Measurements from ENCODE around the gene SLC13A3. TPM values are rescaled to one million over a fixed set of nuclear protein-coding genes. Genes with fewer than 3 reads are reported as not detected.

Gene SLC13A3
- total RNA-seq, 1 experiment from 2014 or later = 17.5 TPM

GRCh38 chr20:46698788-46699187 is 47.5 kb upstream of the SLC13A3 start:
- Mint-ChIP-seq H3K9me3 (peaks cover 0 to 2% of the 10 kb centered on the region in 2 experiments), H3K27ac (no peak overlapping the region), H3K27me3 (ENCODE audit: low read depth) (no peaks in the 10 kb centered on the region), H3K36me3 (ENCODE audit: insufficient read depth in 1 of 3, low read depth in 3 of 3) (no peaks in the 10 kb centered on the region; a peak in 1 of 7 replicates), H3K4me3 (no peak overlapping the region; a peak in 1 of 5 replicates), H3K4me1 (peaks cover 29 to 52% of the 10 kb centered on the region in 2 experiments)
- H3K9ac ChIP-seq (ENCODE audit: extremely low read depth, insufficient read length, low read length) = no peak overlapping the region
- no peak overlapping the region for H2BK120ac ChIP-seq (ENCODE audit: low read depth, low read length, poor library complexity, severe bottlenecking)
- H3T11ph ChIP-seq (ENCODE audit: low read length) = no peak overlapping the region
- H3K56ac ChIP-seq (ENCODE audit: insufficient read length, low read depth, low read length) = no peak overlapping the region
- no peak overlapping the region for H3K18ac ChIP-seq (ENCODE audit: insufficient read length, low read depth, low read length)
- no peaks in the 10 kb centered on the region for H3K27me3 ChIP-seq (ENCODE audit: insufficient read depth, low read length)
- H4K8ac ChIP-seq (replicated peaks; ENCODE audit: insufficient read length, low read depth, low read length) = no peak overlapping the region
- no peak overlapping the region for H2AFZ ChIP-seq (ENCODE audit: low read length)
- no peak overlapping the region for H3K23ac ChIP-seq (ENCODE audit: insufficient read length, low read depth, low read length)
- H3K14ac ChIP-seq (ENCODE audit: insufficient read depth, low read length) = no peak overlapping the region
- no peaks in the 10 kb centered on the region for H3K23me2 ChIP-seq (ENCODE audit: insufficient read length, low read depth, low read length, poor library complexity, severe bottlenecking)
- H3K79me2 ChIP-seq (ENCODE audit: insufficient read depth, low read length) = no peaks in the 10 kb centered on the region
- no peak overlapping the region for H2BK12ac ChIP-seq (ENCODE audit: insufficient read length, low read depth, low read length)
- no peak overlapping the region for H3K27ac ChIP-seq (ENCODE audit: insufficient read length, low read depth, low read length)
- no peak overlapping the region for H2AK5ac ChIP-seq (ENCODE audit: insufficient read length, low read length)
- WGBS (ENCODE audit: extremely low coverage, insufficient read length, low lambda C conversion rate) = no CpG with 5 or more reads among the region's 2 CpGs
- H4K20me1 ChIP-seq (ENCODE audit: control insufficient read depth, insufficient read depth, insufficient read length) = no peaks in the 10 kb centered on the region
- no peak overlapping the region for H3K4ac ChIP-seq (ENCODE audit: low read depth, low read length)
- H3K9me3 ChIP-seq (ENCODE audit: control insufficient read depth, low read depth, low read length) = no peaks in the 10 kb centered on the region
- no peaks in the 10 kb centered on the region for H3K79me1 ChIP-seq (ENCODE audit: insufficient read depth, low read depth, low read length, poor library complexity, severe bottlenecking)
- no peak overlapping the region for H2BK5ac ChIP-seq (ENCODE audit: insufficient read length, low read length)
- TF ChIP-seq CTCF (conservative IDR thresholded peaks at IDR 0.05) = no peak
- no peak overlapping the region for H3K4me2 ChIP-seq (ENCODE audit: insufficient read depth, insufficient read length, low read length)
- no peak overlapping the region for H4K91ac ChIP-seq (ENCODE audit: insufficient read length, low read depth, low read length)
- H2BK15ac ChIP-seq (ENCODE audit: low read depth, low read length) = no peak overlapping the region
- no peak overlapping the region for H4K5ac ChIP-seq (ENCODE audit: insufficient read length, low read depth, low read length)
- DNase-seq = no peak
- H3K4me1 ChIP-seq (ENCODE audit: insufficient read depth, low read length) = no peaks in the 10 kb centered on the region; the same call in 1 of the 2 replicates
- no peak overlapping the region for H2BK20ac ChIP-seq (ENCODE audit: low read depth, low read length, poor library complexity, severe bottlenecking)

All from H9 (cell line).